Spleen (tissue), 7 donors: ENCODE data around the gene MAGED2.

Experiments used
- POLR2A ChIP-seq, 3 donors: fragments of 450-650 bp; IDR thresholded peaks; one replicate each; pipeline ENCODE4 v1.5.1; 2017; ENCODE audit warnings: antibody characterized with exemption in 3 of 3, mild to moderate bottlenecking in 1 of 3
- POLR2AphosphoS5 ChIP-seq, 3 donors: sonication (generic); formaldehyde crosslinking; IDR thresholded peaks; one replicate each; pipeline ENCODE4 v1.5.1; 2017; ENCODE audit warnings: antibody characterized with exemption in 3 of 3
- TF ChIP-seq, protein P1 (sequence below), 11 experiments: fragments of 200-600 bp in 7 of 11; fragments of 450-650 bp in 4 of 11; sonication (generic) in 4 of 11; IDR thresholded peaks in 8 of 11; conservative IDR thresholded peaks in 3 of 11; 1 replicate in 7 of 11; 2 replicates in 4 of 11; pipeline versions ENCODE4 v1.4.0 to v1.8.0; 2016 to 2021; ENCODE audit warnings: antibody characterized with exemption in 11 of 11, inconsistent platforms in 4 of 11, mild to moderate bottlenecking in 1 of 11
- donor health status: DM: no; HTN: no; CAD: no; lungs with moderate emphysema.
- donor health status: DM: no; HTN: no; CAD: no.
- donor health status: DM: no; HTN: no; CAD: no.

DNA sequence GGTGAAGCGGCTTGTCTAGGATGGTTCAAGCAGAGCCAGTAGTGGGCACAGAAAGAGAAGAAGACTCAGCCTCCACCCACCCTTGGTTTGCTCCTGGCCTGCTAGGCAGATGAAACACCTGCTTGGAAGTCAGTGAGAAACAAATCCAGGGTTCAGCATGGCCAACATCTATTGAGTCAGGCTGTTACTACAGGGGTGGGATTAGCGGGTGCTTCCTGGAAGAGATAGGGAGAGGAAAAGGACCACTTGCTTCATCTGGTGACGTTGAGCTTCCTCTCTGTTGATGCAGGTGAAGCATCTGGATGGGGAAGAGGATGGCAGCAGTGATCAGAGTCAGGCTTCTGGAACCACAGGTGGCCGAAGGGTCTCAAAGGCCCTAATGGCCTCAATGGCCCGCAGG lies 3.0 kb downstream of the MAGED2 start:
- TF ChIP-seq, protein P1, sequence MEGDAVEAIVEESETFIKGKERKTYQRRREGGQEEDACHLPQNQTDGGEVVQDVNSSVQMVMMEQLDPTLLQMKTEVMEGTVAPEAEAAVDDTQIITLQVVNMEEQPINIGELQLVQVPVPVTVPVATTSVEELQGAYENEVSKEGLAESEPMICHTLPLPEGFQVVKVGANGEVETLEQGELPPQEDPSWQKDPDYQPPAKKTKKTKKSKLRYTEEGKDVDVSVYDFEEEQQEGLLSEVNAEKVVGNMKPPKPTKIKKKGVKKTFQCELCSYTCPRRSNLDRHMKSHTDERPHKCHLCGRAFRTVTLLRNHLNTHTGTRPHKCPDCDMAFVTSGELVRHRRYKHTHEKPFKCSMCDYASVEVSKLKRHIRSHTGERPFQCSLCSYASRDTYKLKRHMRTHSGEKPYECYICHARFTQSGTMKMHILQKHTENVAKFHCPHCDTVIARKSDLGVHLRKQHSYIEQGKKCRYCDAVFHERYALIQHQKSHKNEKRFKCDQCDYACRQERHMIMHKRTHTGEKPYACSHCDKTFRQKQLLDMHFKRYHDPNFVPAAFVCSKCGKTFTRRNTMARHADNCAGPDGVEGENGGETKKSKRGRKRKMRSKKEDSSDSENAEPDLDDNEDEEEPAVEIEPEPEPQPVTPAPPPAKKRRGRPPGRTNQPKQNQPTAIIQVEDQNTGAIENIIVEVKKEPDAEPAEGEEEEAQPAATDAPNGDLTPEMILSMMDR (IDR thresholded peaks at IDR 0.05 in 8 of 11, conservative IDR thresholded peaks at IDR 0.05 in 3 of 11) = no peak
- TF ChIP-seq POLR2A (IDR thresholded peaks at IDR 0.05) = no peak
- TF ChIP-seq POLR2AphosphoS5 (IDR thresholded peaks at IDR 0.05) = no peak
